Measurements from ENCODE around the gene PCP2. TPM values are rescaled to one million over a fixed set of nuclear protein-coding genes. Genes with fewer than 3 reads are reported as not detected.

The PCP2 gene
- total and polyA plus RNA-seq, 9 donors, result 0.38 to 0.50 (median 0.40) TPM; not detected in 6

DNA sequence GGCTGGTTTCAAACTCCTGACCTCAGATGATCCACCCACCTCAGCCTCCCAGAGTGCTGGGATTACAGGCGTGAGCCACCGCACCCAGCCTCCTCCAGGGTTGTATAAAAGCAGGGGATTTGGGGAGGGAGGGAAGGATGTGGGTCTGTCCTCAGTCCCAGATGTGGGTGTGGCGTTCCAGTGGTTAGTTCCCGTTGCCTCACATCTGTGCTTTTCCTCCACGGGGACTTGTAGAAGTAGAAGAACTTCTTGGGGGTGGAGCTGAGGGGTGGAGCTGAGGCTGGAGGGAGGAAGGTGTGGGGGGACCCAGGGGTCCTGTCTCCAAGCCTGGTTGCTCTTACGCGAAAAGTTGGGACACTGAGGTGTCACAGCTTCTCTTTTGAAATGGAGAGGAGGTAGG is 42.9 kb upstream of the PCP2 start:
- no peak for DNase-seq
- Histone ChIP-seq H3K4me3 (no peak overlapping the region), H3K36me3 (no peaks in the 10 kb centered on the region), H3K4me1 (ENCODE audit: insufficient read depth) (peaks cover under 1% of the 10 kb centered on the region), H3K27ac (no peak overlapping the region), H3K27me3 (no peaks in the 10 kb centered on the region), H3K9me3 (no peaks in the 10 kb centered on the region)
- 40 to 44% (median 41%) methylated on average over 7 of the region's 7 CpGs for WGBS, 3 donors
- intact Hi-C loops (cut with DNase I), result loop anchor here in 2 of 4 donors (5.0 to 10.0 kb wide), 2 partner anchors 319 to 322 kb away; no protein-coding TSS in a partner anchor
- TF ChIP-seq POLR2A (IDR thresholded peaks at IDR 0.05), result no peak
- no peak for TF ChIP-seq EP300 (IDR thresholded peaks at IDR 0.05)
- TF ChIP-seq, protein P1, sequence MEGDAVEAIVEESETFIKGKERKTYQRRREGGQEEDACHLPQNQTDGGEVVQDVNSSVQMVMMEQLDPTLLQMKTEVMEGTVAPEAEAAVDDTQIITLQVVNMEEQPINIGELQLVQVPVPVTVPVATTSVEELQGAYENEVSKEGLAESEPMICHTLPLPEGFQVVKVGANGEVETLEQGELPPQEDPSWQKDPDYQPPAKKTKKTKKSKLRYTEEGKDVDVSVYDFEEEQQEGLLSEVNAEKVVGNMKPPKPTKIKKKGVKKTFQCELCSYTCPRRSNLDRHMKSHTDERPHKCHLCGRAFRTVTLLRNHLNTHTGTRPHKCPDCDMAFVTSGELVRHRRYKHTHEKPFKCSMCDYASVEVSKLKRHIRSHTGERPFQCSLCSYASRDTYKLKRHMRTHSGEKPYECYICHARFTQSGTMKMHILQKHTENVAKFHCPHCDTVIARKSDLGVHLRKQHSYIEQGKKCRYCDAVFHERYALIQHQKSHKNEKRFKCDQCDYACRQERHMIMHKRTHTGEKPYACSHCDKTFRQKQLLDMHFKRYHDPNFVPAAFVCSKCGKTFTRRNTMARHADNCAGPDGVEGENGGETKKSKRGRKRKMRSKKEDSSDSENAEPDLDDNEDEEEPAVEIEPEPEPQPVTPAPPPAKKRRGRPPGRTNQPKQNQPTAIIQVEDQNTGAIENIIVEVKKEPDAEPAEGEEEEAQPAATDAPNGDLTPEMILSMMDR (IDR thresholded peaks at IDR 0.05), result no peak

DNA sequence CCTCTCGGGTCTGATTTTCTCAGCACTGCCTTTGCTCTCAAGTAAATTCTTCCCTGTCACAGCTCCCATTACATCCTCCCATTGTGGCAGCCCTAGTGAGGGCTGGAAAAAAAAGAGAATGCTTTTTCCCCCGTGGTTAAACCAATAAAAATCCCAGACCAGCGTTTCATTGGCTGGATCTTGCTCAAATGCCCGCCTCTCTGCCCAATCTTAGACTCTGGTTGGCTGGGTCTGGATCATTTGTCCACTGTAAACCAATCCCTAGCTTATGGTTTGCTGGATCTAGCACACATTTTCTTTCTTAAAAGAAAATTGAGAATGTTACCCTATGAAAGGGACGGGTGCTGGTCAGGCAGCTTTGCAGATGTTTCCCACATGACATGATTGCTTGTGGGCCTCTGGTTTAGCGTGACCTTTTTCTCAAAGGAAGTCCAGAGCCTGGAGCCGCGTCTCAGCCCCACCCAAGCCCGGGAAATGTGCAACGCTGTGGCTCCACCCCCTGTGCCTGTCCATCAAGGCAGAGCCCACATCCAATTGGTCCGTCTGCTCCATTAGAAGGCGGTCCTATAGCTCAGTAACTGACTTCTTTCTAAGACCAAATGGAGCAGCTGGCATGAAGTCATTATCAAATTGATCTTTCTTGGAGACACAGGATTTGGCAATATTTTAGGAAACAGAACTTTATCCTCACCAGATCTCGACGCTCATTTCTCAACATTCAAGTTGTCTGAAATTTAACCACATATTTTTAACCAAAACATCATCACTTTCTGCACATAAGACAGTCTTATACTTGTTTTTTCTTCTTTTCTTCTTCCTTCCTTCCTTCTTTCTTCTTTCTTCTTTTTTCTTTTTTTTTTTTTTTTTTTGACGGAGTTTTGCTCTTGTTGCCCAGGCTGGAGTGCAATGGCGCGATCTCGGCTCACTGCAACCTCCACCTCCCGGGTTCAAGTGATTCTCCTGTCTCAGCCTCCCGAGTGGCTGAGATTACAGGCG is 40.8 kb upstream of the PCP2 start:
- WGBS, 3 donors, result 50 to 54% (median 53%) methylated on average over 18 to 21 of the region's 21 CpGs
- H3K27ac ChIP-seq, result no peak overlapping the region

DNA sequence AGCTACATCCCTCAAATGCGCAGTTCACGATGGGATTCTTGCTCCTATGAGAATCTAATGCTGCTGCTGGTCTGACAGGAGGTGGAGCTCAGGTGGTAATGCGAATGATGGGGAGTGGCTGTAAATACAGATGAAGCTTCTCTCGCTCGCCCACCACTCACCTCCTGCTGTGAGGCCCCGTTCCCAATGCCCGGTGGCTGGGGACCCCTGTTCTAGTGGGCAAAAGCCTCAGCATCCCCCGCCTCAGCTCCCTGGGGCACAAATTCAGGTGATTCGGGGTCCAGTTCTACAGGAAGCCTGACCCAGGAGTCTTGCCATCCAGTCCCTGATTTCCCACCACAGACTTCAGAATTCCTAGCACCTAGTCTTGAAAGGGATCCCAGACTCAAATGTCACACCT is 39.0 kb upstream of the PCP2 start:
- H3K4me3 ChIP-seq, result no peak overlapping the region
- H3K4me1 ChIP-seq (ENCODE audit: insufficient read depth), result no peaks in the 10 kb centered on the region
- H3K9me3 ChIP-seq, result no peaks in the 10 kb centered on the region
- TF ChIP-seq, protein P1 (IDR thresholded peaks at IDR 0.05), result no peak
- TF ChIP-seq POLR2A (IDR thresholded peaks at IDR 0.05), result no peak
- TF ChIP-seq EP300 (IDR thresholded peaks at IDR 0.05), result no peak
- no peak overlapping the region for H3K27ac ChIP-seq
- intact Hi-C loops (cut with DNase I), result loop anchor here in 1 of 4 donors (10.0 kb wide), 1 partner anchor 318 kb away; no protein-coding TSS in a partner anchor
- DNase-seq, result no peak
- 39 to 47% (median 42%) methylated on average over 9 of the region's 9 CpGs for WGBS, 3 donors
- H3K36me3 ChIP-seq, result no peaks in the 10 kb centered on the region
- H3K27me3 ChIP-seq, result no peaks in the 10 kb centered on the region

More for the DNA sequence above, 40.8 kb upstream of the PCP2 start:
- no peak overlapping the region for H3K4me3 ChIP-seq
- no peaks in the 10 kb centered on the region for H3K36me3 ChIP-seq
- no peak for DNase-seq
- H3K4me1 ChIP-seq (ENCODE audit: insufficient read depth), result no peaks in the 10 kb centered on the region
- TF ChIP-seq EP300 (IDR thresholded peaks at IDR 0.05) (no peak), POLR2A (IDR thresholded peaks at IDR 0.05) (no peak)
- TF ChIP-seq, protein P1 (IDR thresholded peaks at IDR 0.05), result no peak
- H3K27me3 ChIP-seq, result no peaks in the 10 kb centered on the region
- intact Hi-C loops (cut with DNase I), result loop anchor here in 2 of 4 donors (5.0 to 10.0 kb wide), 2 partner anchors 317 to 320 kb away; no protein-coding TSS in a partner anchor
- H3K9me3 ChIP-seq, result no peaks in the 10 kb centered on the region

DNA sequence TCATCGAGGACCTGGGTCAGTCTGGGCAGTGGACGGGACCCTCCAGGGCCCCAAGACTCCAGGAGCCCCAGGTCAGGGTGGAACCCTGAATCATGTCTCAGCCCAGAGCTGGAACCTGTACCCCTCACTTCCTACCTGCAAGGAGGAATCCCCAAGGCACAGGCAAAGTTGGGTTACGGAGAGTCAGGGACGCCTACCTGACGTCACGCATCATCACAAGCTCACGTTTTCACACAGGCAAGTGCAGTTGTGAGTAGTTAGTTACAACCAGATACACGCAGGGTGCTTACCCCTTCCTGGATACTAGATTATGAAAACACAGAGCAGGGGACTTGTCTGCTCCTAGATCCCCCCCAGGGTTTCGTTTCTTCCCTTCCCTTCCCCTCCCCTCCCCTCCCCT is 37.3 kb upstream of the PCP2 start:
- no peak for DNase-seq
- Histone ChIP-seq H3K36me3 (no peaks in the 10 kb centered on the region), H3K4me1 (ENCODE audit: insufficient read depth) (no peaks in the 10 kb centered on the region), H3K9me3 (no peaks in the 10 kb centered on the region), H3K4me3 (no peak overlapping the region), H3K27me3 (no peaks in the 10 kb centered on the region), H3K27ac (no peak overlapping the region)
- TF ChIP-seq EP300 (IDR thresholded peaks at IDR 0.05) (no peak), POLR2A (IDR thresholded peaks at IDR 0.05) (no peak)
- TF ChIP-seq, protein P1 (IDR thresholded peaks at IDR 0.05), result no peak
- 15 to 30% (median 29%) methylated on average over 9 of the region's 9 CpGs for WGBS, 3 donors
- intact Hi-C loops (cut with DNase I), result loop anchor here in 1 of 4 donors (10.0 kb wide), 1 partner anchor 316 kb away; no protein-coding TSS in a partner anchor
